PC-9 (cell line): ENCODE data around the gene TMEM266.

Source experiments
- EZH2 ChIP-seq: fragments of 200-600 bp; sonication (generic); IDR thresholded peaks from 2 replicates; pipeline ENCODE4 v1.8.0; 2017; ENCODE audit warnings: antibody characterized with exemption, low read depth
- TF ChIP-seq, protein P1 (sequence below): fragments of 200-600 bp; sonication (generic); conservative IDR thresholded peaks from 2 replicates; pipeline ENCODE4 v1.6.1; 2017; ENCODE audit warnings: mixed run types, antibody characterized with exemption, mild to moderate bottlenecking, moderate library complexity

- TF ChIP-seq, protein P1, sequence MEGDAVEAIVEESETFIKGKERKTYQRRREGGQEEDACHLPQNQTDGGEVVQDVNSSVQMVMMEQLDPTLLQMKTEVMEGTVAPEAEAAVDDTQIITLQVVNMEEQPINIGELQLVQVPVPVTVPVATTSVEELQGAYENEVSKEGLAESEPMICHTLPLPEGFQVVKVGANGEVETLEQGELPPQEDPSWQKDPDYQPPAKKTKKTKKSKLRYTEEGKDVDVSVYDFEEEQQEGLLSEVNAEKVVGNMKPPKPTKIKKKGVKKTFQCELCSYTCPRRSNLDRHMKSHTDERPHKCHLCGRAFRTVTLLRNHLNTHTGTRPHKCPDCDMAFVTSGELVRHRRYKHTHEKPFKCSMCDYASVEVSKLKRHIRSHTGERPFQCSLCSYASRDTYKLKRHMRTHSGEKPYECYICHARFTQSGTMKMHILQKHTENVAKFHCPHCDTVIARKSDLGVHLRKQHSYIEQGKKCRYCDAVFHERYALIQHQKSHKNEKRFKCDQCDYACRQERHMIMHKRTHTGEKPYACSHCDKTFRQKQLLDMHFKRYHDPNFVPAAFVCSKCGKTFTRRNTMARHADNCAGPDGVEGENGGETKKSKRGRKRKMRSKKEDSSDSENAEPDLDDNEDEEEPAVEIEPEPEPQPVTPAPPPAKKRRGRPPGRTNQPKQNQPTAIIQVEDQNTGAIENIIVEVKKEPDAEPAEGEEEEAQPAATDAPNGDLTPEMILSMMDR, result no peak
- no peak for TF ChIP-seq EZH2
These were observed 131.9 kb downstream of the TMEM266 start for GRCh38 chr15:76191539-76192244.
